Erythroblast (primary cell): ENCODE results near the gene CCNL1.

Experiments used
- GATA1 ChIP-seq: IDR thresholded peaks from 2 replicates; pipeline ENCODE4 v1.6.1; 2011; ENCODE audit warnings: low read depth, mild to moderate bottlenecking, control low read depth, low read length, moderate library complexity
- POLR2A ChIP-seq: IDR thresholded peaks from 2 replicates; pipeline ENCODE4 v1.6.1; 2011; ENCODE audit warnings: mild to moderate bottlenecking, low read length

DNA sequence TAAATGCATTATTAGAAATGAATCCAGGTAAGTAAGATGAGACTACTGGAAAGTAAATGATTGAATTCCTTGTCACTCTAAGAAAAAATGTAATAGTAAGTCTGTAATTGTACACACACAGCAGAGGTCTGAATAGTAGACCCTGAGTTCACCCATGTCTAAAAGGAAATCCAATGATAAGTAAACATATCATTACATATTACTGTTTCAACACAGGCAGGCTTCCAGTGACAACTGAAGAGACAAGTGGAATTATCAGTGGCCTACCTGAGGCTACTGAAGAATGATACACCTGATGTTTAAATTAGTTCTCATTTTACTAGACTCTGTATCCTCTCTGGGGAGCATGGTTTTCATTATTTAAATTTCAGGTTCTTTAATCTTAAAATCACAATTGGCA, 6.2 kb upstream of the CCNL1 start:
- no peak for TF ChIP-seq POLR2A
- TF ChIP-seq GATA1: no peak
